ENCODE data around the gene RENBP. TPM values are rescaled to one million over a fixed set of nuclear protein-coding genes. Genes with fewer than 3 reads are reported as not detected.

The RENBP gene
- total RNA-seq, 1 experiment from 2014 or later = 7.1 TPM

- Histone ChIP-seq H4K91ac (ENCODE audit: insufficient read length, low read depth, low read length) (no peak overlapping the region), H4K5ac (ENCODE audit: insufficient read length, low read depth, low read length) (no peak overlapping the region), H3K9ac (ENCODE audit: extremely low read depth, insufficient read length, low read length) (no peak overlapping the region), H2BK20ac (ENCODE audit: low read depth, low read length, poor library complexity, severe bottlenecking) (no peak overlapping the region), H3K79me2 (ENCODE audit: insufficient read depth, low read length) (no peaks in the 10 kb centered on the region), H3K23ac (ENCODE audit: insufficient read length, low read depth, low read length) (no peak overlapping the region), H3K56ac (ENCODE audit: insufficient read length, low read depth, low read length) (no peak overlapping the region), H2BK15ac (ENCODE audit: low read depth, low read length) (no peak overlapping the region), H2BK5ac (ENCODE audit: insufficient read length, low read length) (no peak overlapping the region), H3K23me2 (ENCODE audit: insufficient read length, low read depth, low read length, poor library complexity, severe bottlenecking) (no peaks in the 10 kb centered on the region), H2AK5ac (ENCODE audit: insufficient read length, low read length) (no peak overlapping the region), H3K4me1 (ENCODE audit: insufficient read depth, low read length) (no peaks in the 10 kb centered on the region), H3T11ph (ENCODE audit: low read length) (no peak overlapping the region), H3K4me2 (ENCODE audit: insufficient read depth, insufficient read length, low read length) (no peak overlapping the region), H2BK12ac (ENCODE audit: insufficient read length, low read depth, low read length) (no peak overlapping the region), H3K14ac (ENCODE audit: insufficient read depth, low read length) (no peak overlapping the region), H4K8ac (replicated peaks; ENCODE audit: insufficient read length, low read depth, low read length) (no peak overlapping the region), H2AFZ (ENCODE audit: low read length) (no peak overlapping the region), H4K20me1 (ENCODE audit: control insufficient read depth, insufficient read depth, insufficient read length) (no peaks in the 10 kb centered on the region), H2BK120ac (ENCODE audit: low read depth, low read length, poor library complexity, severe bottlenecking) (no peak overlapping the region), H3K18ac (ENCODE audit: insufficient read length, low read depth, low read length) (no peak overlapping the region), H3K27ac (ENCODE audit: insufficient read length, low read depth, low read length) (no peak overlapping the region), H3K27me3 (ENCODE audit: insufficient read depth, low read length) (no peaks in the 10 kb centered on the region), H3K79me1 (ENCODE audit: insufficient read depth, low read depth, low read length, poor library complexity, severe bottlenecking) (no peaks in the 10 kb centered on the region), H3K4ac (ENCODE audit: low read depth, low read length) (no peak overlapping the region), H3K9me3 (ENCODE audit: control insufficient read depth, low read depth, low read length) (peaks cover 5% of the 10 kb centered on the region)
- Mint-ChIP-seq H3K36me3 (ENCODE audit: insufficient read depth in 1 of 3, low read depth in 3 of 3) (peaks cover 3 to 38% (median 12%) of the 10 kb centered on the region in 3 experiments; a peak in 5 of 7 replicates), H3K27me3 (ENCODE audit: low read depth) (no peaks in the 10 kb centered on the region), H3K27ac (no peak overlapping the region), H3K4me3 (no peak overlapping the region), H3K9me3 (peaks cover 53 to 67% of the 10 kb centered on the region in 2 experiments), H3K4me1 (0 out of 4 replicates have a peak, but pooled peaks cover 0 to 3% of the 10 kb centered on the region in 2 experiments)
- WGBS (ENCODE audit: extremely low coverage, insufficient read length, low lambda C conversion rate) = no CpG with 5 or more reads among the region's 25 CpGs
- no peak for TF ChIP-seq CTCF (conservative IDR thresholded peaks at IDR 0.05)
- no peak for DNase-seq
Measured at GRCh38 chrX:153909980-153910360, 34.5 kb downstream of the RENBP start.
